DMS153 treated with DMSO at 0.1 percent for 48 hours (cell line): ENCODE data around the gene FAM83G.

Source experiments
- DNase-seq: peaks from one replicate; lab custom pipeline; 2025; ENCODE audit not compliant: unreplicated experiment; lab: John Stamatoyannopoulos, UW

FAM83G gene

GRCh38 chr17:18993905-18994526, 10.5 kb downstream of the FAM83G start:
- no peak for DNase-seq

GRCh38 chr17:18992454-18993130, 12.0 kb downstream of the FAM83G start:
- no peak for DNase-seq

GRCh38 chr17:18991531-18992315, 12.8 kb downstream of the FAM83G start:
- DNase-seq: no peak

- DNase-seq: no peak
Observed at GRCh38 chr17:18990331-18990730, 14.2 kb downstream of the FAM83G start.

- DNase-seq: no peak
Observed at GRCh38 chr17:18988546-18989173, 15.9 kb downstream of the FAM83G start.

GRCh38 chr17:18987862-18988545, 16.6 kb downstream of the FAM83G start:
- DNase-seq: no peak

GRCh38 chr17:18987230-18987610, 17.3 kb downstream of the FAM83G start:
- DNase-seq: no peak

GRCh38 chr17:18986541-18987229, 17.9 kb downstream of the FAM83G start:
- DNase-seq: no peak

- DNase-seq: no peak
Observed at GRCh38 chr17:18985475-18985874, 19.1 kb downstream of the FAM83G start.

GRCh38 chr17:18984273-18985114, 20.1 kb downstream of the FAM83G start:
- no peak for DNase-seq

- DNase-seq: no peak
Observed at GRCh38 chr17:18981642-18982424, 22.7 kb downstream of the FAM83G start.

GRCh38 chr17:18981335-18981641, 23.3 kb downstream of the FAM83G start:
- no peak for DNase-seq

GRCh38 chr17:18980682-18981334, 23.8 kb downstream of the FAM83G start:
- DNase-seq: no peak

GRCh38 chr17:18978655-18979054, 25.9 kb downstream of the FAM83G start:
- DNase-seq: no peak

- DNase-seq: no peak
Observed at GRCh38 chr17:18978050-18978449, 26.5 kb downstream of the FAM83G start.

- DNase-seq: no peak
Observed at GRCh38 chr17:18977646-18978045, 26.9 kb downstream of the FAM83G start.

- no peak for DNase-seq
Observed at GRCh38 chr17:18977021-18977420, 27.5 kb downstream of the FAM83G start.

- no peak for DNase-seq
Observed at GRCh38 chr17:18976201-18976600, 28.4 kb downstream of the FAM83G start.

GRCh38 chr17:18975597-18975996, 29.0 kb downstream of the FAM83G start:
- DNase-seq: no peak
